IMR-90 (cell line): ENCODE measurements around the gene NPPA. TPM values are rescaled to one million over a fixed set of nuclear protein-coding genes. Genes with fewer than 3 reads are reported as not detected.

Experiments
- ATAC-seq: fragments of 200-7000 bp; cut with Tn5 transposase; 2 replicates; pipeline ENCODE4 v1.9.1; 2020; ENCODE audit warnings: low read depth, mild to moderate bottlenecking, moderate library complexity
- BruUV-seq: library from RNA; stranded (reverse); fragments of 400-500 nt; replicated peaks from 2 replicates; lab custom pipeline; 2021; lab: Mats Ljungman, UMichigan
- CTCF ChIA-PET: fragments of 300-600 bp; formaldehyde crosslinking; extraction: SDS; loops from one replicate; lab custom pipeline; 2021; ENCODE audit warnings: antibody characterized with exemption; lab: Yijun Ruan, JAX
- POLR2A ChIA-PET: fragments of 300-600 bp; sonication (Branson Sonifier 250); formaldehyde crosslinking; loops from one replicate; lab custom pipeline; 2022; ENCODE audit warnings: antibody characterized with exemption; ENCODE audit not compliant: unreplicated experiment; lab: Charles Lee
- DNase-seq: peaks from one replicate; pipeline ENCODE4 v3.0.0; 2013
- H2AFZ ChIP-seq: replicated peaks from 2 replicates; pipeline ENCODE3; 2013; ENCODE audit warnings: low read length, mild to moderate bottlenecking; ENCODE audit not compliant: poor library complexity
- H2AK5ac ChIP-seq: 2 replicates; pipeline ENCODE4 v1.6.1; 2013; ENCODE audit warnings: low read depth, low read length, inconsistent platforms
- H2AK9ac ChIP-seq: replicated peaks from 2 replicates; pipeline ENCODE3; 2013; ENCODE audit warnings: mild to moderate bottlenecking, low read depth, low read length, moderate library complexity; ENCODE audit not compliant: poor library complexity
- H2BK120ac ChIP-seq: 2 replicates; pipeline ENCODE4 v1.6.1; 2013; ENCODE audit warnings: low read depth, low read length, inconsistent platforms
- H2BK15ac ChIP-seq: 3 replicates; pipeline ENCODE4 v1.6.1; 2013; ENCODE audit warnings: low read depth, low read length, inconsistent platforms
- H2BK20ac ChIP-seq: 2 replicates; pipeline ENCODE4 v1.6.1; 2013; ENCODE audit warnings: low read depth, mild to moderate bottlenecking, inconsistent platforms, low read length, moderate library complexity
- H2BK5ac ChIP-seq: 2 replicates; pipeline ENCODE4 v1.6.1; 2013; ENCODE audit warnings: mild to moderate bottlenecking, low read depth, low read length, inconsistent platforms; ENCODE audit not compliant: poor library complexity, severe bottlenecking
- H3K14ac ChIP-seq: replicated peaks from 2 replicates; pipeline ENCODE4 v1.6.1; 2013; ENCODE audit warnings: low read depth, low read length, inconsistent platforms
- H3K18ac ChIP-seq: 2 replicates; pipeline ENCODE4 v1.6.1; 2013; ENCODE audit warnings: low read depth, low read length, control low read depth
- H3K23ac ChIP-seq: 2 replicates; pipeline ENCODE4 v1.6.1; 2013; ENCODE audit warnings: low read depth, low read length, inconsistent platforms
- H3K27ac ChIP-seq: 2 replicates; pipeline ENCODE4 v1.5.1; 2013; ENCODE audit warnings: mild to moderate bottlenecking, control low read depth, low read length; ENCODE audit not compliant: insufficient read depth
- H3K27me3 ChIP-seq: 2 replicates; pipeline ENCODE4 v1.6.1; 2013; ENCODE audit warnings: low read length; ENCODE audit not compliant: control insufficient read depth, insufficient read depth
- H3K36me3 ChIP-seq: 2 replicates; pipeline ENCODE4 v1.6.1; 2013; ENCODE audit warnings: low read length, mixed read lengths; ENCODE audit not compliant: control insufficient read depth, insufficient read depth
- H3K4ac ChIP-seq: 2 replicates; pipeline ENCODE4 v1.6.1; 2013; ENCODE audit warnings: low read depth, low read length, inconsistent platforms
- H3K4me1 ChIP-seq: 2 replicates; pipeline ENCODE4 v1.6.1; 2013; ENCODE audit warnings: low read length, mixed read lengths; ENCODE audit not compliant: control insufficient read depth, insufficient read depth
- H3K4me2 ChIP-seq: 2 replicates; pipeline ENCODE4 v1.6.1; 2013; ENCODE audit warnings: low read depth, mild to moderate bottlenecking, control low read depth, low read length, moderate library complexity
- H3K4me3 ChIP-seq: 2 replicates; pipeline ENCODE4 v1.5.1; 2013; ENCODE audit warnings: low read depth, mild to moderate bottlenecking, control low read depth, low read length, moderate library complexity; ENCODE audit not compliant: insufficient read depth
- H3K56ac ChIP-seq: 2 replicates; pipeline ENCODE4 v1.6.1; 2013; ENCODE audit warnings: low read length, inconsistent platforms; ENCODE audit not compliant: insufficient read depth; ENCODE audit errors: extremely low read depth
- H3K79me1 ChIP-seq, 2 experiments: 2 replicates each; pipeline ENCODE4 v1.6.1; 2013; ENCODE audit warnings: low read length in 2 of 2, inconsistent platforms in 1 of 2, low read depth in 1 of 2
- H3K9ac ChIP-seq: 2 replicates; pipeline ENCODE4 v1.6.1; 2013; ENCODE audit warnings: low read depth, low read length, control low read depth
- H3K9me1 ChIP-seq: 2 replicates; pipeline ENCODE4 v1.6.1; 2013; ENCODE audit warnings: low read length, inconsistent platforms; ENCODE audit not compliant: insufficient read depth
- H3K9me3 ChIP-seq: 2 replicates; pipeline ENCODE4 v1.6.1; 2013; ENCODE audit warnings: low read length; ENCODE audit not compliant: control insufficient read depth, insufficient read depth
- H4K20me1 ChIP-seq: 2 replicates; pipeline ENCODE4 v1.6.1; 2013; ENCODE audit warnings: low read length, inconsistent platforms; ENCODE audit not compliant: insufficient read depth
- H4K5ac ChIP-seq: 2 replicates; pipeline ENCODE4 v1.6.1; 2013; ENCODE audit warnings: mild to moderate bottlenecking, low read depth, low read length, control low read depth
- H4K8ac ChIP-seq, 2 experiments: 2 replicates each; pipeline ENCODE4 v1.6.1; 2013; ENCODE audit warnings: low read depth in 2 of 2, low read length in 2 of 2, control low read depth in 1 of 2, inconsistent platforms in 1 of 2
- H4K91ac ChIP-seq: 2 replicates; pipeline ENCODE4 v1.6.1; 2013; ENCODE audit warnings: low read depth, low read length, inconsistent platforms; ENCODE audit not compliant: insufficient read depth
- BHLHE40 ChIP-seq: fragments of 150-350 bp; IDR thresholded peaks from 2 replicates; pipeline ENCODE4 v1.6.1; 2016; ENCODE audit warnings: mild to moderate bottlenecking, low read depth, low read length
- FOS ChIP-seq: fragments of 150-350 bp; IDR thresholded peaks from 2 replicates; pipeline ENCODE4 v1.6.1; 2016; ENCODE audit warnings: low read depth, low read length
- MAFK ChIP-seq: IDR thresholded peaks from 2 replicates; pipeline ENCODE4 v1.6.1; 2012; ENCODE audit warnings: low read depth, low read length, improper control_type of control experiment
- MAZ ChIP-seq: IDR thresholded peaks from 2 replicates; pipeline ENCODE4 v1.6.1; 2012; ENCODE audit warnings: low read depth, mild to moderate bottlenecking, low read length, improper control_type of control experiment, moderate library complexity, borderline replicate concordance
- POLR2A ChIP-seq: IDR thresholded peaks from 2 replicates; pipeline ENCODE4 v1.6.1; 2012; ENCODE audit warnings: mild to moderate bottlenecking, low read depth, low read length
- RCOR1 ChIP-seq: IDR thresholded peaks from 2 replicates; pipeline ENCODE4 v1.6.1; 2012; ENCODE audit warnings: mild to moderate bottlenecking, low read length, improper control_type of control experiment; ENCODE audit not compliant: insufficient replicate concordance
- RFX5 ChIP-seq: IDR thresholded peaks from 2 replicates; pipeline ENCODE4 v1.8.0; 2012; ENCODE audit warnings: low read depth, mild to moderate bottlenecking, low read length, moderate library complexity
- SMC3 ChIP-seq: fragments of 150-350 bp; IDR thresholded peaks from 2 replicates; pipeline ENCODE4 v1.6.1; 2016; ENCODE audit warnings: low read depth, mild to moderate bottlenecking, antibody characterized with exemption, low read length, moderate library complexity
- USF2 ChIP-seq: fragments of 150-350 bp; IDR thresholded peaks from 2 replicates; pipeline ENCODE4 v1.6.1; 2017; ENCODE audit warnings: mild to moderate bottlenecking, antibody characterized with exemption, low read length, low read depth
- WGBS, 2 experiments: methylation state at CpG; one replicate each; pipeline versions ENCODE4 v1.1.5 to v1.1.7; 2013; ENCODE audit warnings: missing lambda C conversion rate in 2 of 2; ENCODE audit not compliant: insufficient read length in 1 of 2; ENCODE audit errors: extremely low coverage in 2 of 2; 5-methylcytosine and 5-hydroxymethylcytosine counted together
- dilution Hi-C: fragments of 300-500 bp; cut with HindIII; formaldehyde crosslinking; loops from one replicate; pipeline ENCODE4 v1.14.3; 2018; ENCODE audit warnings: low sequenced_read_pairs; ENCODE audit not compliant: unreplicated experiment
- in situ Hi-C: fragments of 300-500 bp; cut with MboI; formaldehyde crosslinking; loops from 3 replicates; pipeline ENCODE4 v1.14.3; 2019; ENCODE audit warnings: low sequenced_read_pairs, inconsistent platforms, mixed read lengths
- intact Hi-C: fragments of 100-400 bp; cut with micrococcal nuclease; formaldehyde crosslinking; loops from 2 replicates; pipeline ENCODE4 v1.10.0; 2022
- polyA plus RNA-seq, 3 experiments: library from polyadenylated mRNA; depleted of rRNA; stranded (reverse); fragments of >200 nt; gene quantifications; 2 replicates each; pipeline ENCODE4 v1.2.3, GENCODE V29; 2012; ENCODE audit warnings: low replicate concordance in 1 of 3
- total RNA-seq: library from RNA; depleted of rRNA; stranded (reverse); fragments of >200 nt; gene quantifications from 2 replicates; pipeline ENCODE4 v1.2.3, GENCODE V29; 2012
- TF ChIP-seq, protein P1 (sequence below): fragments of 150-350 bp; IDR thresholded peaks from 2 replicates; pipeline ENCODE4 v1.6.1; 2016; ENCODE audit warnings: low read depth, mild to moderate bottlenecking, low read length, moderate library complexity, borderline replicate concordance

The NPPA gene
- total and polyA plus RNA-seq, 2 of the 4 experiments (the other 2 are of a cell fraction): not detected

DNA sequence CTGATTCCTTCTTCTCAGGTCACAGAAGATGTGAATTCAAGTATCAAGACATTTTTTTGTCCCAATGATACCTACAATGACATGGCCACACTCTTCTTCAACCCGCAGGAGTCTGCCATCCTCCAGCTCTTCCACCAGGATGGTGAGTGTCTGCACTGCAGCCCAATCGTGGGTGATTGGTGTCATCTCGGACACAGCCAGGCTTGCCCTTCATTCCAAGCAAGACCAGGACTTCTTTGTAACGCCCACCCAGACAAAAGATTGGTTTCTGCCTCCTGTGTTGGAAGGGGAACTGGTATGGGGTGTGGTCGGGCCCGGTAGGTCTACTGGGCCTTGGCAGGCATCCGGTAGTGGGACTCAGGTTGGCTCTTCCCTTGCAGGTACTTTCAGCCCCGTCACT lies 14.1 kb downstream of the NPPA start:
- H3K27me3 ChIP-seq: no peaks in the 10 kb centered on the region
- in situ Hi-C loops: no loop called here
- no peak overlapping the region for H3K9ac ChIP-seq
- H3K23ac ChIP-seq: no peak overlapping the region
- H4K8ac ChIP-seq: no peak overlapping the region
- no peak overlapping the region for H3K56ac ChIP-seq
- ChIA-PET CTCF (no interaction called here), POLR2A (no interaction called here)
- H2BK5ac ChIP-seq: no peak overlapping the region
- H3K9me1 ChIP-seq: no peaks in the 10 kb centered on the region
- H2AK5ac ChIP-seq: no peak overlapping the region
- H3K4ac ChIP-seq: no peak overlapping the region
- peaks cover 9% of the 10 kb centered on the region; the same call in 1 of the 2 replicates for H4K20me1 ChIP-seq
- peaks cover 0 to 4% of the 10 kb centered on the region in 2 experiments; a peak in 2 of 4 replicates for H3K79me1 ChIP-seq
- no peak overlapping the region for H3K4me3 ChIP-seq
- no peak overlapping the region for H2BK20ac ChIP-seq
- H4K5ac ChIP-seq: no peak overlapping the region
- intact Hi-C loops: no loop called here
- H2AFZ ChIP-seq: no peak overlapping the region
- no peak overlapping the region for H3K14ac ChIP-seq
- no peak for DNase-seq
- no peak for ATAC-seq
- BruUV-seq: no TSS peak
- H2BK120ac ChIP-seq: no peak overlapping the region
- no peak overlapping the region for H3K27ac ChIP-seq
- H3K4me1 ChIP-seq: no peaks in the 10 kb centered on the region
- no peak for TF ChIP-seq POLR2A
- TF ChIP-seq SMC3: no peak
- no peak for TF ChIP-seq RFX5
- no peak for TF ChIP-seq USF2
- TF ChIP-seq MAFK: no peak
- no peak for TF ChIP-seq BHLHE40
- TF ChIP-seq MAZ: no peak
- TF ChIP-seq, protein P1, sequence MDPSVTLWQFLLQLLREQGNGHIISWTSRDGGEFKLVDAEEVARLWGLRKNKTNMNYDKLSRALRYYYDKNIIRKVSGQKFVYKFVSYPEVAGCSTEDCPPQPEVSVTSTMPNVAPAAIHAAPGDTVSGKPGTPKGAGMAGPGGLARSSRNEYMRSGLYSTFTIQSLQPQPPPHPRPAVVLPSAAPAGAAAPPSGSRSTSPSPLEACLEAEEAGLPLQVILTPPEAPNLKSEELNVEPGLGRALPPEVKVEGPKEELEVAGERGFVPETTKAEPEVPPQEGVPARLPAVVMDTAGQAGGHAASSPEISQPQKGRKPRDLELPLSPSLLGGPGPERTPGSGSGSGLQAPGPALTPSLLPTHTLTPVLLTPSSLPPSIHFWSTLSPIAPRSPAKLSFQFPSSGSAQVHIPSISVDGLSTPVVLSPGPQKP: no peak
- no peak for TF ChIP-seq FOS
- no peak for TF ChIP-seq RCOR1
- H3K4me2 ChIP-seq: no peak overlapping the region
- no peaks in the 10 kb centered on the region for H3K9me3 ChIP-seq
- dilution Hi-C loops: no loop called here
- H3K18ac ChIP-seq: no peak overlapping the region
- no peak overlapping the region for H4K91ac ChIP-seq
- 97% methylated on average over 4 of the region's 8 CpGs; no CpG with 5 or more reads in 1 of the 2 experiments for WGBS, 2 experiments
- H2BK15ac ChIP-seq: no peak overlapping the region
- H3K36me3 ChIP-seq: peaks cover 75% of the 10 kb centered on the region
- no peak overlapping the region for H2AK9ac ChIP-seq
